HCT116 (cell line): Measurements from ENCODE around the gene GOLGA2. TPM values are rescaled to one million over a fixed set of nuclear protein-coding genes. Genes with fewer than 3 reads are reported as not detected.

Source experiments
- ATAC-seq: fragments of 200-7000 bp; cut with Tn5 transposase; 2 replicates; pipeline ENCODE4 v1.9.1; 2020; ENCODE audit warnings: mild to moderate bottlenecking, moderate library complexity
- BruUV-seq: library from RNA; stranded (reverse); fragments of 400-500 nt; replicated peaks from 2 replicates; lab custom pipeline; 2021; lab: Mats Ljungman, UMichigan
- CTCF ChIA-PET: fragments of 300-600 bp; sonication (Branson Sonifier 250); formaldehyde crosslinking; loops from one replicate; lab custom pipeline; 2021; ENCODE audit warnings: antibody characterized with exemption; lab: Charles Lee
- POLR2A ChIA-PET: fragments of 300-600, 350-600 bp; sonication (Branson Sonifier 250); formaldehyde crosslinking; loops from one replicate; lab custom pipeline; 2021; ENCODE audit warnings: antibody characterized with exemption; lab: Charles Lee
- RAD21 ChIA-PET, 2 experiments: fragments of 300-600 bp; sonication (Branson Sonifier 250); formaldehyde crosslinking; loops; one replicate each; lab custom pipeline; 2023; ENCODE audit warnings: low total read pairs in 2 of 2; ENCODE audit not compliant: uncharacterized antibody in 2 of 2, unreplicated experiment in 2 of 2, low non-redundant PET in 1 of 2; lab: Charles Lee
- DNase-seq: peaks from one replicate; pipeline ENCODE4 v3.0.0-alpha.2; 2010; ENCODE audit warnings: low read depth, low spot score
- H2AFZ ChIP-seq: fragments of 200-600 bp; shearing (Covaris generic), sonication (generic); 2 replicates; pipeline ENCODE4 v1.6.1; 2017; ENCODE audit warnings: low read depth, mixed run types, mixed read lengths, antibody characterized with exemption, low read length; ENCODE audit not compliant: poor library complexity, severe bottlenecking
- H3K27ac ChIP-seq: 2 replicates; pipeline ENCODE4 v1.5.1; 2012; ENCODE audit warnings: low read depth, low read length
- H3K27me3 ChIP-seq: fragments of 200-600 bp; sonication (generic); 2 replicates; pipeline ENCODE4 v1.6.1; 2016; ENCODE audit warnings: mixed run types, low read length, mixed read lengths; ENCODE audit not compliant: insufficient read depth
- H3K36me3 ChIP-seq, 2 experiments: fragments of 200-500 bp in 1 of 2; fragments of 200-600 bp in 1 of 2; sonication (Bioruptor generic) in 1 of 2; sonication (generic) in 1 of 2; 2 replicates each; pipeline versions ENCODE4 v1.5.1 to v1.6.1; 2014 to 2016; ENCODE audit warnings: low read length in 2 of 2, inconsistent platforms in 1 of 2, mixed read lengths in 1 of 2, mixed run types in 1 of 2; ENCODE audit not compliant: insufficient read depth in 2 of 2, control insufficient read depth in 1 of 2
- H3K4me1 ChIP-seq, 2 experiments: fragments of 200-600 bp in 1 of 2; sonication (generic) in 1 of 2; 2 replicates each; pipeline versions ENCODE4 v1.5.1 to v1.6.1; 2012 to 2017; ENCODE audit warnings: low read length in 2 of 2, inconsistent platforms in 1 of 2, mild to moderate bottlenecking in 1 of 2, mixed read lengths in 1 of 2, mixed run types in 1 of 2, moderate library complexity in 1 of 2; ENCODE audit not compliant: insufficient read depth in 2 of 2, control insufficient read depth in 1 of 2
- H3K4me2 ChIP-seq: fragments of 200-600 bp; sonication (generic); 2 replicates; pipeline ENCODE4 v1.6.1; 2017; ENCODE audit warnings: mixed run types, low read length, mixed read lengths
- H3K4me3 ChIP-seq, 2 experiments: fragments of 200-600 bp in 1 of 2; sonication (generic) in 1 of 2; replicated peaks in 1 of 2; 2 replicates each; pipeline ENCODE4 v1.5.1; 2011 to 2016; ENCODE audit warnings: low read length in 2 of 2, control low read depth in 1 of 2, low read depth in 1 of 2, mild to moderate bottlenecking in 1 of 2, mixed read lengths in 1 of 2, mixed run types in 1 of 2
- H3K79me2 ChIP-seq: fragments of 200-600 bp; sonication (generic); 2 replicates; pipeline ENCODE4 v1.6.1; 2017; ENCODE audit warnings: mild to moderate bottlenecking, mixed run types, low read length, moderate library complexity, mixed read lengths; ENCODE audit not compliant: insufficient read depth
- H3K9ac ChIP-seq: fragments of 200-600 bp; sonication (generic); 2 replicates; pipeline ENCODE4 v1.6.1; 2016; ENCODE audit warnings: low read length, mixed read lengths
- H3K9me2 ChIP-seq: fragments of 200-600 bp; sonication (generic), shearing (Covaris generic); 2 replicates; pipeline ENCODE4 v1.6.1; 2017; ENCODE audit warnings: mixed run types, mild to moderate bottlenecking, moderate library complexity; ENCODE audit not compliant: insufficient read depth
- H3K9me3 ChIP-seq, 2 experiments: fragments of 200-500 bp in 1 of 2; fragments of 200-600 bp in 1 of 2; sonication (Bioruptor generic) in 1 of 2; sonication (generic) in 1 of 2; 2 replicates each; pipeline ENCODE4 v1.6.1; 2014 to 2017; ENCODE audit warnings: low read length in 2 of 2, mixed read lengths in 2 of 2, inconsistent platforms in 1 of 2, low read depth in 1 of 2, mild to moderate bottlenecking in 1 of 2, mixed run types in 1 of 2, moderate library complexity in 1 of 2; ENCODE audit not compliant: control insufficient read depth in 1 of 2, insufficient read depth in 1 of 2
- H4K20me1 ChIP-seq: fragments of 200-600 bp; sonication (generic), shearing (Covaris generic); 2 replicates; pipeline ENCODE4 v1.6.1; 2017; ENCODE audit warnings: mixed run types, mild to moderate bottlenecking, moderate library complexity; ENCODE audit not compliant: insufficient read depth
- CBX3 ChIP-seq: IDR thresholded peaks from 2 replicates; pipeline ENCODE4 v1.6.1; 2012; ENCODE audit warnings: low read depth
- EGR1 ChIP-seq: IDR thresholded peaks from 2 replicates; pipeline ENCODE4 v1.6.1; 2012; ENCODE audit warnings: low read depth
- ELF1 ChIP-seq: IDR thresholded peaks from 2 replicates; pipeline ENCODE4 v1.6.1; 2012; ENCODE audit warnings: low read depth, borderline replicate concordance
- FOSL1 ChIP-seq: IDR thresholded peaks from 2 replicates; pipeline ENCODE4 v1.6.1; 2012; ENCODE audit warnings: low read depth
- POLR2A ChIP-seq: IDR thresholded peaks from 2 replicates; pipeline ENCODE4 v1.7.0; 2011; ENCODE audit warnings: borderline replicate concordance; ENCODE audit not compliant: insufficient read depth, insufficient read length; ENCODE audit errors: extremely low read depth
- RAD21 ChIP-seq: IDR thresholded peaks from 2 replicates; pipeline ENCODE4 v1.6.1; 2012; ENCODE audit warnings: low read depth, mild to moderate bottlenecking
- SRF ChIP-seq: IDR thresholded peaks from 2 replicates; pipeline ENCODE4 v1.6.1; 2012; ENCODE audit warnings: low read depth
- TCF7L2 ChIP-seq: IDR thresholded peaks from 2 replicates; pipeline ENCODE4 v1.7.0; 2011; ENCODE audit warnings: borderline replicate concordance, inconsistent platforms; ENCODE audit not compliant: insufficient read depth, insufficient read length; ENCODE audit errors: extremely low read depth
- YY1 ChIP-seq: IDR thresholded peaks from 2 replicates; pipeline ENCODE4 v1.6.1; 2011; ENCODE audit warnings: low read length, low read depth, moderate library complexity, mild to moderate bottlenecking; ENCODE audit not compliant: insufficient replicate concordance; ENCODE audit errors: extremely low read depth
- ZFX ChIP-seq: fragments of 450-650 bp; IDR thresholded peaks from 2 replicates; pipeline ENCODE4 v1.6.1; 2017
- ZNF274 ChIP-seq: fragments of 200-500 bp; sonication (Bioruptor generic); IDR thresholded peaks from 2 replicates; pipeline ENCODE4 v1.6.1; 2014; ENCODE audit warnings: mild to moderate bottlenecking, low read depth, low read length, inconsistent platforms
- intact Hi-C: fragments of 100-400 bp; cut with micrococcal nuclease; formaldehyde crosslinking; loops from 2 replicates; pipeline ENCODE4 v1.10.0; 2022
- total RNA-seq: library from RNA; stranded (reverse); gene quantifications from one replicate; pipeline ENCODE4 v1.2.1, GENCODE V29; 2021; ENCODE audit not compliant: unreplicated experiment
- TF ChIP-seq, protein P1 (sequence below): IDR thresholded peaks from 2 replicates; pipeline ENCODE4 v1.6.1; 2012; ENCODE audit warnings: low read depth
- TF ChIP-seq, protein P2 (sequence below): IDR thresholded peaks from 2 replicates; pipeline ENCODE4 v1.6.1; 2012

The GOLGA2 gene
- total RNA-seq, 1 experiment from 2014 or later: 67.0 TPM

DNA sequence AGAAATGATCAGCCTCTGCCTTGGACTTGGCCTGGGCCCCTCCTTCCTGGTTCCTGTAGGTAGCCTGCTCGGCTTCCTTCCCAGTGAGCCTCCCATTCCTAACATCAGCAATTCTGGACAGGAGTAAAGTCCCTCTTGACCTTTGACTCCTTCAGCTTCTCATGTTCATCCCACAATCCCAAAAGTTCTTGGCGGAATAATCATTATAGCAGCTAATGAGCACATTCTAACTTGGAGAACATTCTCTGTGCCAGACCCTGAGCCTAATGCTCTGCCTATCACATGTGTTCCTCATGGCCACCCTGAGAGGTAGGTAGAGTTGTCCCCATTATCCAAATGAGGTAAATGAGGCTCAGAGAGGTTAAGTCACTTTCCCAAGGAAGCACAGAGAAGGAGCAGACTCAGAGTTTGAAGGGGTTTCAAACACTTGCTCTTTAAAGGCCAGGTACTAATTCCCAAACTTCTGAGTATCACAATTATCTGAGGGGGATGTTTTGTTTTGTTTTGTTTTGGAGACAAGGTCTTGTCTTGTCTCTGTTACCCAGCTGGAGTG is 21.5 kb upstream of the GOLGA2 start (continued):
- TF ChIP-seq, protein P1, sequence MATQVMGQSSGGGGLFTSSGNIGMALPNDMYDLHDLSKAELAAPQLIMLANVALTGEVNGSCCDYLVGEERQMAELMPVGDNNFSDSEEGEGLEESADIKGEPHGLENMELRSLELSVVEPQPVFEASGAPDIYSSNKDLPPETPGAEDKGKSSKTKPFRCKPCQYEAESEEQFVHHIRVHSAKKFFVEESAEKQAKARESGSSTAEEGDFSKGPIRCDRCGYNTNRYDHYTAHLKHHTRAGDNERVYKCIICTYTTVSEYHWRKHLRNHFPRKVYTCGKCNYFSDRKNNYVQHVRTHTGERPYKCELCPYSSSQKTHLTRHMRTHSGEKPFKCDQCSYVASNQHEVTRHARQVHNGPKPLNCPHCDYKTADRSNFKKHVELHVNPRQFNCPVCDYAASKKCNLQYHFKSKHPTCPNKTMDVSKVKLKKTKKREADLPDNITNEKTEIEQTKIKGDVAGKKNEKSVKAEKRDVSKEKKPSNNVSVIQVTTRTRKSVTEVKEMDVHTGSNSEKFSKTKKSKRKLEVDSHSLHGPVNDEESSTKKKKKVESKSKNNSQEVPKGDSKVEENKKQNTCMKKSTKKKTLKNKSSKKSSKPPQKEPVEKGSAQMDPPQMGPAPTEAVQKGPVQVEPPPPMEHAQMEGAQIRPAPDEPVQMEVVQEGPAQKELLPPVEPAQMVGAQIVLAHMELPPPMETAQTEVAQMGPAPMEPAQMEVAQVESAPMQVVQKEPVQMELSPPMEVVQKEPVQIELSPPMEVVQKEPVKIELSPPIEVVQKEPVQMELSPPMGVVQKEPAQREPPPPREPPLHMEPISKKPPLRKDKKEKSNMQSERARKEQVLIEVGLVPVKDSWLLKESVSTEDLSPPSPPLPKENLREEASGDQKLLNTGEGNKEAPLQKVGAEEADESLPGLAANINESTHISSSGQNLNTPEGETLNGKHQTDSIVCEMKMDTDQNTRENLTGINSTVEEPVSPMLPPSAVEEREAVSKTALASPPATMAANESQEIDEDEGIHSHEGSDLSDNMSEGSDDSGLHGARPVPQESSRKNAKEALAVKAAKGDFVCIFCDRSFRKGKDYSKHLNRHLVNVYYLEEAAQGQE: no peak
- TF ChIP-seq TCF7L2 (no peak), EGR1 (no peak)

DNA sequence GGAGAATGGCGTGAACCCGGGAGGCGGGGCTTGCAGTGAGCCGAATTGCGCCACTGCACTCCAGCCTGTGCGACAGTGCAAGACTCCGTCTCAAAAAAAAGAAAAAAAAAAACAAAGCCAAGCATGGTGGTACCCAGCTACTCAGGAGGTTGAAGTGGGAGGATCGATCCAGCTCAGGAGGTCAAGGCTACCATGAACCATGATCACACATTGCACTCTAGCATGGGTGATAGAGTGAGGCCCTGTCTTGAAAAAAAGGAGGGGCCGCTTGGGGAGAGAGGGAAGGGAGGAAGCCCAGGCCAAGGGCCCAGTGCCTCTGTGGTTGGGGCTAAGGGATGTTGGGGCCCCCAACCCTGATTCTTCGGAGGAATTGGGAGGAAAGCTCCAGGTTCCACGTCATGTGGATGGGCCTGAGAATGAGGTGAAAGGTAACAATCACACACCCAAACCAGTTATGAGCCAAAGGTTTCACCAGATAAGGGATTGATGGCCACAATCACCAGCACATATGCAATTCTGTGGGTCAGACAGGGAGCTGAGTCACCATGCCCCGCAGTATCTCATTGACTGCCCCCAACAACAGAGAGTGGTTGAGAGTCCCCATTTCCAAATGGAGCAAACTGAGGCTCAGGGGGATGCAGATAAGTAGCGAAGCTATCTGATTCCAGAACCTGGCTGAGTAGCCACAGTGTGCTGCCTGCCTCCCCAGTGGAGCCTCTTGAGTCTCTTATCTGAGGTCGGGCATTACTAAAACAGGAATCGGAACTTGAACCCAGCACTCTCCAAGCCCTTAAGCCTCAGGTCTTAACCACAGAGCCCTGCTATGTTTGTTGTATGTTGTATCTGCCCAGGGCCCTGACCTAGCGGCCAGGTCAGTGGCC is 20.8 kb upstream of the GOLGA2 start:
- TF ChIP-seq ZFX (no peak), YY1 (no peak), TCF7L2 (no peak), POLR2A (no peak), SRF (no peak), CBX3 (no peak), ZNF274 (no peak), ELF1 (no peak), RAD21 (no peak), FOSL1 (no peak)
- TF ChIP-seq, protein P2, sequence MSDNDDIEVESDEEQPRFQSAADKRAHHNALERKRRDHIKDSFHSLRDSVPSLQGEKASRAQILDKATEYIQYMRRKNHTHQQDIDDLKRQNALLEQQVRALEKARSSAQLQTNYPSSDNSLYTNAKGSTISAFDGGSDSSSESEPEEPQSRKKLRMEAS: no peak
- POLR2A ChIA-PET: interaction anchor here (2.2 kb wide), 1 partner anchor 45 kb away, joined by 9 read pairs; no protein-coding TSS in a partner anchor
- H3K4me3 ChIP-seq: no peak overlapping the region
- no peaks in the 10 kb centered on the region for H4K20me1 ChIP-seq
- no peaks in the 10 kb centered on the region for H3K9me3 ChIP-seq
- H3K36me3 ChIP-seq: no peaks in the 10 kb centered on the region
- RAD21 ChIA-PET: interaction anchor here in 1 of 2 experiments (1.0 kb wide), 1 partner anchor 10 kb away, joined by 4 read pairs; no protein-coding TSS in a partner anchor
- CTCF ChIA-PET: interaction anchor here (1.8 to 4.3 kb wide), 4 partner anchors 45 to 114 kb away, joined by 11 to 40 read pairs (median 20); partner anchors contain the start of gene URM1
- no peaks in the 10 kb centered on the region for H3K9me2 ChIP-seq
- DNase-seq (no peak), ATAC-seq (no peak)
- H3K27me3 ChIP-seq: no peaks in the 10 kb centered on the region
- intact Hi-C loops: loop anchor here (5.0 to 10.0 kb wide), 2 partner anchors 258 to 341 kb away; partner anchors contain the start of gene SPTAN1
- H3K4me2 ChIP-seq: no peak overlapping the region
- no peak overlapping the region for H3K9ac ChIP-seq
- peaks cover 5 to 29% of the 10 kb centered on the region in 2 experiments; a peak in 3 of 4 replicates for H3K4me1 ChIP-seq
- no peaks in the 10 kb centered on the region for H3K79me2 ChIP-seq
- no peak overlapping the region for H2AFZ ChIP-seq
- no TSS peak for BruUV-seq
- no peak overlapping the region for H3K27ac ChIP-seq
